Activated CD4-positive, alpha-beta T cell treated with anti-CD3 and anti-CD28 coated beads, Interleukin-2, amount 50 U/mL, for 1 hour (primary cell): ENCODE results near the gene TNIK.
"Not testable (repeated sequence)": the region's sequence is repeated elsewhere in the genome, so short reads cannot be mapped to it uniquely, and the experiment has no call there.

Experiments used
- DNase-seq: peaks from one replicate; pipeline ENCODE4 v3.0.0-alpha.2; 2020

The TNIK gene

DNA sequence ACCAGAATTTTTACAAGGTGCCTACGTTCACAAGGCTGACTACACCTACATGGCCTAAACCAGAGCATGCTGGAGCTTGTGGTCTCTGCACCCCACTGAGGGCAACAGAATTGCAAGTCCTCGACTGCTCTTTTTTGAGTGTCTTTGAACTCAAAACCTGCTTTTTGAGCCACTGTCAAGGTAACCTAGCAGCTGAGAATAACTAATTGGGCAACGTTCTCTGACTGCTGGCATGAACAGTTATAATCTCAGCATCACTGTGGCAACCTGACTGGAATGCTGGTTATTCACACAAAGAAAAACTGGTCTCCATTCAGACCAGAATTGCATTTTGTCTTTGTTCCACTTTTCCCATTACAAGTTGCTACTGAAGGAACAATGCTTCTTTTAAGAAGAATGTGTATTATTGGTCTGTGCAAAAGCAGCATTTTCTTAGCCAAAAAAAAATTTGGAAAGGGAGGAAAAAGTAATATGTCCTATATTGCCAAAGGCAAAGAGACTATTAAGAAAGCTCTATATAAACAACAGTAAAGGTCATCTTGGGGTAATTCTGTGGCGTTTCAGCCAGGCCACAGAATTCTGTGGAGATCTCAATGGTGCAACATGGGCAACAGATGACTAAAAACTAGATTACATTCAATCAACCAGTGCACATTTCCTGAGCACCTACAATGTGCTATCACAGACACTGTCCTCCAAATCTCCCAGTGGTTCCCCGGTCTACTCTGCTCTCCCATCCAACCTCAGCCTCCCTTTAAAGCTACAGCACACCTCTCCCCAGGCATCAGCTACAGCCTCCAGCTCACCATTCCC is 76.8 kb downstream of the TNIK start:
- no peak for DNase-seq

DNA sequence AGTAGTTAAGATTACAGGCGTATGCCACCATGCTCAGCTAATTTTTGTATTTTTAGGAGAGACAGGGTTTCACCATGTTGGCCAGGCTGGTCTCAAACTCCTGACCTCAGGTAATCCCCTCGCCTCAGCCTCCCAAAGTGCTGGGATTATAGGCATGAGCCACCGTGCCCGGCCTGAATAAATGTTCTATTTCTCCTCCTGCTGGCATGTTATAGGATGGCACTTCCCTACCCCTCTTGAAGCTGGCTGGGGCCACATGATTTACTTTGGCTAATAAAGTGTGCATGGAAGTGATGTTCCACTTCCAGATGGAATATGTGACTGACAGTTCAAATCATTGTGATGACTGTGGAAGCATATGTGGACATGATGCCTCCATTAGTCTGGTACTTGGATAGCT is 77.9 kb downstream of the TNIK start:
- DNase-seq = not testable (repeated sequence)

DNA sequence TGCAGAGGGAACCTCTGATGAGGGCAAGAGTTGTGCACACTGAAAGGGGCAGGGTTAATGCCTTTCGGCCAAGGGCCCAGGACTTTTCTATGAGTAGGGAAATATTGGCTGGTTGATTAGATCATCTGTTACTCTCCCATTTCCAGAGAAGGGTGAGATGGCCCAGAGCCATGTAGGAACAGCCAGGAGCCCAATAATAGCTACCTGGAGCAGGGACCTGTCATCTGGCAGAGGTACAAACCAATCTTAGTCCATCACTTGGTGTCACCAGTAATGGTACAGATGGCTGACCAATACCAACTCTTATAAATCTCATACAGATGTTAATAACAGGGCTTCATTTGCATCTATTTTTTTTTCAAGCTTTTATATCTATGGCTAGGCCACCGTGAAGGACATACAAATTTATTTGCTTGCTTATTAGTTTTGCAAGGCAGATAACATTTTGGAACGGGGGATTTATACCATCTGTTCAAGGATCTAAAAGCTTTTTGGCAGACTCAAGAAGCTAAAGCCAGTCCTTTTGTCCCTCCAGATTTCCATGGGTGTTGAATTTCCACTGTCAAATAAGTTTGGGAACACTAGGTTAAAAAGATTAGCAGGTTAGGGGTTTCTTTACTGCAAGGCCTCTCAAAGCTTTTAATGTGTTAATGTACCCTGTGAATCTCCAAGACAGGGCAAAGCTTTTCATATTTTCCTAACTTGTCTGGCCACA is 79.3 kb downstream of the TNIK start:
- DNase-seq = no peak

DNA sequence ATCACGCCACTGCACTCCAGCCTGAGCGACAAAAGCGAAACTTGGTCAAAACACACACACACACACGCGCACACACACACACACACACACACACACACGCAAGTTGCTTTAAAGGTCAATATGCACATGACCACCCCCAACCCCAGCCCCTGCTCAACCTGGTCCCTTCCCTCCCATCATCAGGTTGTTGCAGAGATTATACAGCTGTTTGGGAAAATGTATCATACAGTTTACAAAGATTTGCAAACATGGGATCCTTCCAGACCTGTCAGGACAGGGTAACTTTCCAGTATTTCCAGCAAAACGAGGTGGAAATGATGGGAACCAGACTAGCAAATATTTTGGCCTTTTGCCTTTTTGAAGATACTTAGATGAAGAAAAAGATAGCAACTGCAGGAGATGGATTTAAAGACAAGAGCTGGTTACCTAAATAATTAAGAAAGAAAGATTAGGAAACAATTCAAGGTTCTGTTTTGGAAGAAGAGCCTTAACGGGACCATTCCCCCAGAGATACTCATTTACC is 80.2 kb downstream of the TNIK start:
- no peak for DNase-seq

DNA sequence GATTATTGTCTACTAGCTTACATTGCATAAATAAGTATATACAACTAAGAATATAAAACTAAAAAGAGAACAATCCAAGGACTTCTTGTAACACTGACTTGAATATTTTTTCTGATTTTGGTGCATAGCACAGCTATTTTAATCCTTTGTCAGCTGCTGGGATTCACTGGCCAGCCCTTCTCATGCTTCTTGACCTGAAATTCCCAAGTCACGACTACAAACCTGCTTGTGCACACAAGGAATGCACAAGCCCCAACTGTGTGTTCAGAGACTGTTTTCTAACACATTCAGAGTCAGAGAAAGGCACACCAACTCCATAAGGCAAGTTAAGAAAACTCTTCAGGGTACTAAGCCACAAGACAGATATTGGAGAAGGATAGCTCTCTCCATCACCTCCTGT is 80.9 kb downstream of the TNIK start:
- no peak for DNase-seq

DNA sequence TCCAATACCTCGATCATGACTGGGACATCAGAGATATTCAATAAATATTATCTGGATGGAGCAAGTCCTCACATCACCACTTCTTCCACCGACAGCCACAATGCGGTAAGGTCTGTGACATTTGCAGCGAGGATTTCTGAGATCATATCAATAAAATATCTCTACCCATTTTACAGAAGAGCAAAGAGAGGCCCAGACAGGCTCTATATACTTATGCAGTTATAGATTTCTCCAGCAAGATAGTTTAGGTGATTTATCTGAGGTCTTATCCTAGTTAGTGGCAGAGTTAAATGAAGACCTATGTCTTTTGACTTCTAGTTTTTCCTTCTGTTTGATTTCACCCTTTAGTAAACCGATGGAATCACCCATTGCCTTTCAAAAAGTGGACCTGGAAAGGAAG is 81.6 kb downstream of the TNIK start:
- no peak for DNase-seq

DNA sequence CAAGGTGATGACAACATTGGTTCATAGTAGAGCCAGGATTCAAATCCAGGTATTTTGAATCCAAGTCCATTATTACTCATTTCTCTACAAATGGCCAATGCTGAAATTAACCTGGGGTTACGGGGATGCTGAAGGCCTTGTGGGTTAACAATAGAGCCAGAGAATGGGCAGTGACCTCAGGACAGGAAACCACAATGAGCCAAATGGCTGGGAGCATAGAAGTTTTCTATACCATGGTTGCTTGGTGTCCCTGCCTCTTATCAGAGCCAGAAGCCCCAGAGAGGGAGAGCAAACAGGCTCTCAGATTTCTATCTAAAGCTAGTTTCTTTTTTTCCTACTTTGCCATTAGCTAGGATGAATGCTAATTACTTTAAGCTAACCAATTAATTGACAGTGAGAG is 82.3 kb downstream of the TNIK start:
- DNase-seq = no peak

DNA sequence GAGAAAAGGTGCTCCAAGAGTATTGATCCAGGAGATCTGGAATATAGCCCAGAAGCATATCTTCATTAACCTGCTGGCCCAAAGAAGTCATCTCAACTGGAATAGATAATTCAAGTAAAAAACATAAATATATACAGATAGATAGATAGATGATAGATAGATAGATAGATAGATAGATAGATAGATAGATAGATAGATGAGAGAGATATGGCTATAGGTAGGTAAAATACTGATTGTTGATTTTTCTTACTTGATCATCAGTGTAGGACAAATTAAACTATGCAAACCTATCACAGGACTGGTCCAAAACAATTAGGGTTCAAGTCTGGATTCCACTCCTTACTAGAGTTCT is 83.6 kb downstream of the TNIK start:
- DNase-seq = no peak

DNA sequence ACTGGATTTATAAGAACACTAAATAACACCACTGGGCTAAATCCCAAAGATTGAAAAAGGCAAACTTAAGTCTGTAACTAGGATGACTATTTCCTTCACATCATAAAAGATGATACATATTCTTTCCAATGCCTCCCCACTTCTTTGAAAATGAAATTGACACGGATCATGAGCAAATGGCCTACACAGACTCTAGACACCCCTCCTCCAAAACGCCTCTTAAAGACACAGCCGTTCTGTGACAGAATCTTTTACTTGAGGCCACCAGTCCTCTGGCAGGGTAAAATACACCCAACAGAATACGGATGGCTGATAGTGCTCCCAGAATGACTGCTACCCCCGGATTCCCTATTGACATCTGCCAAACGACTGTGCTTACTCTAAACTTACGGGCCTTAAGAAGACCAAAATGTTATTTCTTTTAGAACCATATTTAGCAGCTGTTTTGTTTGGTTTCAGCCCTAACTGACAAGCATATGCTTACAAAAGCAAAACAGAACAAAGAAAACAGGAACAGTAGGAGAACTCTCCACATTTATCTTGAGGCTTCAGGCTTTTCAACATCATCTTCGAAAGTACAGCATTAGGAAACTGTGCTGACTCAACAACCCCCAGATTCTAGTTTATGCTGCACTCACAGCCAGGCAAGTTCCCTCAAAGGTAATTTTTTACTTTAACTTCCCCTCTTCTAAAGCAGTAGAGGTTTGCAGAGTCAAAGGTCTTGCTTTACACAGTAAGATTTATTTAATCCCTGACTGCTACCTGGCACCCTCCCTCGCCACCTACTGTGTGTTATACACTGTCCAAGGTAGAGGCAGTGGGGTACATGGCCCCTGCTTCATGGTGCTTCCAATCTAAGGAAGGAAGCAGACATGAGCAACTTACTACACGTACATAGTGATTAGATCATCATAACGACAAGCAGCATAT is 84.3 kb downstream of the TNIK start:
- no peak for DNase-seq

DNA sequence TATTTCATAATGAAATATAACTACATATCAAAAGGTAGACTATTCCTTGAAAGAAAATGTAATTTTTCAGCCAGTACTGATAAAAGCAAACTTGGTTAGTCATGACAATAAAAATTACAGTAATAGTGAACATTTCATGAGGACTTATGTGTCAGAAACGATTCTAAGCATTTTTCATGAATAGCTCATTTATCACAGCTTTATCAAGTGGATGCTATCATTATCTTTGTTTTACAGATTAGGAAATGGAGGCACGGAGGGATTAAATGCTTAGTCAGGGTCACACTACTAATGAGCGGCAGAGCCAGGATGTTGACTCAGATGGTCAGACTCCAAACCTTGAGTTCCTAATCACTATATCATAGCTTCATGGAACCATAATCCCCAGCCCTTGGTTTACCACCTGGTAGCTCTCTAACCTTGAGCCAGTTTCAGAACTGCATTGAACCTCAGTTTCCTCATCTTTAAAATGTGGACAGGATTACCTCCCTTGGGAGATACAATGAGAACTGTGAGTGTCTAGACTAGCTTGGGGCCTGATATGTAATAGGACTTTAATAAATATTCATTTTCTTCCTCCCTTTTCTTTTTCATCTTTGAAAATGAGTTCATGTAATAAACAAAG is 85.4 kb downstream of the TNIK start:
- no peak for DNase-seq

DNA sequence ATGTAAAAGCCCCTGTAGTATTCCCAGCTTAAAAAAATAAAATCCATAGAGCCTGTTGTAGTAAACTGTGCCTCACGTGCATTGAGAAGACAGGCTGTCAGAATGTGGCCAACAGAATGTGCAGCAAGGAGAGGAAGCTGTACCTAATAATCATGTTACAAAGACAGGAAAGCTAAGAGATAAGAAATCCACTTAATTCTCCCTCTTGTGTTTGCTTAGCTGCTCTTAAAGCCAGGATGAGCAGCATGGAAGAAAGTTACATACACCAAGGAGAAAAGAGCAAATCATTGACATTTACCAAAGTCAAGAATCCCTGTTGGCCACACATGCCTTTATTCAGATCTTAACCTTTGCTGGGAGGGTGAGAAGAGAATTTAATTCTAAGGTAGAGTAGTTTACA is 85.9 kb downstream of the TNIK start:
- no peak for DNase-seq

DNA sequence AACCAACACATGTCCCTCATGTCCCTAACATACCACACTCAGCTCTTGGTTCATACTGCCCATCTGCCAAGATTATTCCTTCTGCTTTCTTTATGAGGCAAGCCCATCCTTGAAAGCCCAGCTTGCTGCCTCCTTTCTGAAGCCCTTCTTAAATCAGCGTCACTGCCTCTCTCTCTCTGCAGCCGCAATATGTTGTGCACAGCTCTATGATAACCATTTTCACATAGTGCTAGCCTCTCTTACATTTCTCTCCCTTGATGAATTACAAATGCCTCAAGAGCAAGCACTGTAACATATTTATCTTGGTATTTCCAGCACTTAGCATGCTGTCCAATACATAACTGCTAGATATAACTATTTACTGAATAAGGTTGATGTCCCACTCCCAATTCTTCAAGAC is 86.5 kb downstream of the TNIK start:
- DNase-seq = no peak

DNA sequence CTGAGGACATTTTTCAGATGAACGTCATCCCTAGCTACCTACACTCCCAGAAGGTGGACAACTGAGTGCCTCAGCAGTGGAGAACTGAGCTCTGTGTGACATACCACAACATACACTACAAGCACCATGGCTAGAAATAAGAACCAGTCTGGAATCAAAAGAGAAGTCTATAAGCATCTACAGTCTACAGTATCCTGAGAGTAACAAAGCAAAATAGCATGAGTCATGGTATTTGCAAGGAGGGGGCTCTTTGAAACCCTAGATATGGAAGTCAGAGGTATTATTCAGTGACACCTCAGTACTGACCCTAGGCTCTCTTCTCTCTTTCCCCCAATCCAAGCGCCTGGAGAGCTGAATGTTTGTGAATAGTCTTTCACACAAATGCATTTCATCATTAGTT is 87.5 kb downstream of the TNIK start:
- DNase-seq = no peak

DNA sequence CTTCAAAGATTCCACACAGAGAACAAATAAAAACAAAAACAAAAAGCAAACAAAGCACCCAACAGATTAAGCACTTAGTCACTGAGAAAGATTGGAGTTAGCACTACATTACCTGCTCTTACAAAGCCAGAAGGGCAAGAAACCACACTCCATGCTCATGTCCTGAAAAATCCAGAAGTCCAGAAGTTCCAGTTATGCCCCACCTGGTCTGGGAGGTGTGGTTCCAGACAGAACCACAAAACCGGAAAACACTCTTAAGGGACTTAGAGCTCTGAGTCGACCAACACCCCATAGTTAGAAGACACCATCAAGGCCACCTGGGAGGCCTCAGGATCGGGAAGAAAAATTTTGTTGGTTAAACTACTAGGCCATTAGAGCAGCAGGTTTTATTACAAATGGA is 88.9 kb downstream of the TNIK start:
- no peak for DNase-seq

DNA sequence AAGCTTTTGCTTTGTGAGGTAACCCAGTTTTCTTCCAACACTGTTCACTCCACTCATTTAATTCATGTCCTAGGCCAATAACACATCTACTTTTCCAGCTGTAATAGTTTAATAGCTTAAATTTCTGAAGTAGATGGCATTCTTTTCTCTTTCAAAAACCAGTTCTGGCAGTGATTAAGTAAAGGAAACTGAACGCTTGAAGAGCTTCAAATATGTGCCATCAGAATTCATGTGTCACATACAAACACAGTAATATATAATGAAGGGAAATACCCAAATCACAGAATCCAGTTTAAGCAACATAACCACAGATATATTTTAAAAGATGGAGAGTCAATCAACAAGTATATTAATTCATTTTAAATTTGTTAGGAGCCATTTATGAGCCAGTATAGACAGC is 91.0 kb downstream of the TNIK start:
- DNase-seq = no peak

DNA sequence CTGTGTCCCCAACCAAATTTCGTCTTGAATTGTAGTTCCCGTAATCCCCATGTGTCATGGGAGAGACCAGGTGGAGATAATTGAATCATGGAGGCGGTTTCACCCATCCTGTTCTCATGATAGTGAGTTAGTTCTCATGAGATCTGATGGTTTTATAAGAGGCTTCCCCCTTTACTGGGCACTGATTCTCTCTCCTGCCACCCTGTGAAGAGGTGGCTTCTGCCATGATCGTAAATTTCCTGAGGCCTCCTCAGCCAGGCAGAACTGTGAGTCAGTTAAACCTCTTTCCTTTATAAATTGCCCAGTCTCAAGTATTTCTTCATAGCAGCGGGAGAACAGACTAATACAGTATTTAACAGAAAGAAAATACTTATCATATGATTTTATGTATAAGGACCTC is 93.5 kb downstream of the TNIK start:
- DNase-seq = not testable (repeated sequence)

DNA sequence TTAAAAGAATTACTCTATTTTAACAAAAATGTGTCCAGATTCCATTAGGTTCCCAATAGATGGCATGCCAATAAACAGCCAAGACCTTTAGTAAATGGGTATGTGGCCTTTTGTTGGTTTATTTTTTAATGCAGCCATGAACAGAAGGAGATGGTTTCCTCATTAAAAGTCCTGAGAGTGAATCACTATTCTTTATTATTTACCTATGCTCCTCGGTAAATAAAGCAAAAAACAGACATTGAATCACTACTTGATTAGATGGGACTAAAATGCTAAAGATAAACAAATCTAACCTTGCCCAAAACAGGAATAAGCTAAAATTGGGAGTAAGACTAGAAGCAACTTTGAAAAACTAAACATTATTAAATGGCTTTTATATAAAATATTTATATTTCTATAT is 94.2 kb downstream of the TNIK start:
- DNase-seq = no peak

DNA sequence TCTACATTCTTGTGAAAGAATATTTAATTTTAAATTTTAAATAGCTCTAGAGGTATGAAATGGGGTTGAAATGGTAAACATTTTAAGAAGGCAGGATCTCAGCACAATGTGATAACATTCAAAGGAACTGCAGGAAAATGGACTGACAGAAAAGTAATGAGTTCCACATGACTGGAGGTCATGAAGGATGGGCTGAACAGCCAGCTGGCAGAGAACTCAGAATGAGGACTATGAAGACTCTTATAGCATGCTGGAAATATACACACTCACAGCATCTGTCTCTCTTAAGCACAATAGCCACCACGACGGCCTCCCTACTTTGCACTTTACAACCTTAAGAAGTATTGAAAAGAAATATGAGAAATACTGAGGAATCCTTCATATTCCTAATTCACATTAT is 94.7 kb downstream of the TNIK start:
- no peak for DNase-seq

DNA sequence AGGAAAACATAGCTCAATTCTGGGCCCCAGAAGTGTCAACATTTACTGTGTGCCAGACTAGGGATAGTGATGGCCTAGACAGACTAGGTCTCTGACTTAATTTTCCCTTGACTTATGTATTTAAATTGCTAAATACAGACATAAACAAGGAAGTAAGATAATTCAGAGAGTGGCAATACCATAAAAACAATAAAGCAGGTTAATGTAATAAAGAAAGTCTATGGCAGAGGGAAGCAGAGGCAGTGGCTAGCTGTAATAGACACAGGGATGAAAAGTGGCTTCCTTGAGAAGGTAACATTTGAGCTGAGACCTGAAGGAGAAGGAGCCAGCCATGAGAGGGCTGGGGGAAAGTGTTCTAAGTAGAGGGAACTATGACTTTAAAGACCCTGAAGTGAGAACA is 95.7 kb downstream of the TNIK start:
- DNase-seq = no peak

DNA sequence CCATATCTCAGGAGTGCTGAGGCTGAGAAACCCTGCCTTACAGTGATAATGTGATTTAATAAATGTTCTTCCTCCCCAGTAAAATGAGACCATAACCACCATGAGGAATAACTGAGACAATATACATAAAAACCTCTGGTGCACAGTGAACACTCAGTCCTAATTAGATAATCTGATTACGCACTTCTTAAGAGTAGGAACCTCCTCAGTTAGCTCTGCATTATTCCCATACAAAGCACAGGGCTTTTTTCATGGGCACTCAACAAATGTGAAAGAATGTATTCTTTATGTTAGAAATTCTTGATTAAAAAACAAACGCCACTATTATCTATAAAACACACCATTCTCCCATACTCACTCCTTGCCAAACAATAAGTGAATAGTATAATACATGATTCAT is 97.0 kb downstream of the TNIK start:
- DNase-seq = no peak

DNA sequence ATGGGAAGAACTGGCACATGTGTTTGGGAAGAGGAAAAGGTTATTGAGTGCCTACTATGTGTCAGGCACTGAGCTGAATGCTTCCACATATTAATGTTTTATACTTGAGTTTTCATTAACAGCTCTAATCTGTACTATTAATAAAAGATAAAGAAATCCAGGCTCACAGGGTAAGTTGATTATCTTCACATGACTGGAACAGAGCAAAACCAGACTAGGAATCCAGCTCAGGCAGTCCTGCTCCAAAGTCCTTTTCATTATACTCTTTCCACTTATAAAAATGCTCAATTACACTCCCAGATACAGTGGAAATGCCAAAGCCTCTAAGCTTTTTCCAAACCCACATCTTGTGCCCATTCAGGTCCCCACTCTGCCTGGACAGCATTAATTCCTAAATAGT is 97.6 kb downstream of the TNIK start:
- DNase-seq = no peak

DNA sequence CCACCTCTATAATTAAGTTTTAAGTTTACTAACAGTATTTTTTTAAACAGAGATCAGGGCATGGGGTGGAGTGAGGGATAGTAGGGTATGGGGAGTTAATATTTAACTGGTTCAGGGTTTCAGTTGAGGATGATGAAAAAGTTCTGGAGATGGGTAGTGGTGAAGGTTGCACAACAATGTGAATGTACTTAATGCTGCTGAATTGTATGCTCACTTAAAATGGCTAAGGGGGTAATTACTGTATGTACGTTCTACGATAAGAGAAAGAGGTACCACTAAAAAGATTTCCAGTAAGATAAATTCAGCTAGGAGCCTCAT is 101.4 kb downstream of the TNIK start:
- no peak for DNase-seq

DNA sequence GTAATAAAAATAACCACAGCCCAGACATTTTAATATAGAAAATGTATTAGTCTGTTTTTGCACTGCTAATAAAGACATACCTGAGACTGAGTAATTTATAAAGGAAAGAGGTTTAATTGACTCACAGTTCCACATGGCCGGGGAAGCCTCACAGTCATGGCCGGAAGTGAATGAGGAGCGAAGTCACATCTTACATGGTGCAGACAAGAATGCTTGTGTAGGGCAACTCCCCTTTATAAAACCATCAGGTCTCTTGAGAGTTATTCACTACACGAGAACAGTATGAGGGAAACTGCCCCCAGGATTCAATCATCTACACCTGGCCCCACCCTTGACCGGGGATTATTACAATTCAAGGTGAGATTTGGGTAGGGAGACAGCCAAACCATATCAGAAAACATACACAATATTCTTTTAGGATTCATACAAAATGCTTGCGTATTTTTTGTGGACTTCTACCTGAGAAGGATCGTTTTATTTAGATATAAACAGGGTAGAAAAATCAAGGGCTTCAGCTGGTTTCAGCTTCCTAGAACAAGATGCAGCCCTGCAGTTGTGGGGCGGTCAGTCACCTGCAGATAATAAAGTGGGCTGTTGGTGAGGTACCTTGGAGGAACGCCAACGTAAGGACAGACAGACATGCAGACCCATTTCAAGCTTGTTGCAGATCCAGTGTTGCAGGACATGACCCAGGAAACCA is 101.9 kb downstream of the TNIK start:
- no peak for DNase-seq
